Amniotic epithelial cell (primary cell): ENCODE data around the gene FTCDNL1.

Source experiments
- DNase-seq: peaks from one replicate; pipeline ENCODE4 v3.0.0-alpha.2; 2010; ENCODE audit warnings: low read depth

FTCDNL1 gene

GRCh38 chr2:199850718-199851500 lies at the start of gene FTCDNL1:
TSS of gene FTCDNL1 (minus strand) at chr2:199851192. CDS start at chr2:199848962, 2,230 bp downstream.
- peak; percentile 51 for DNase-seq

GRCh38 chr2:199896617-199897016 lies 45.6 kb upstream of the FTCDNL1 start:
- DNase-seq = no peak

GRCh38 chr2:199895406-199895805 lies 44.4 kb upstream of the FTCDNL1 start:
- no peak for DNase-seq

GRCh38 chr2:199883474-199884212 lies 32.7 kb upstream of the FTCDNL1 start:
- DNase-seq = no peak

GRCh38 chr2:199882667-199883066 lies 31.7 kb upstream of the FTCDNL1 start:
- DNase-seq = no peak

- no peak for DNase-seq
These were observed 24.4 kb upstream of the FTCDNL1 start for GRCh38 chr2:199875400-199875799.

- DNase-seq = no peak
These were observed 23.2 kb upstream of the FTCDNL1 start for GRCh38 chr2:199874209-199874608.

- DNase-seq = no peak
These were observed 19.6 kb upstream of the FTCDNL1 start for GRCh38 chr2:199870581-199870980.

GRCh38 chr2:199869653-199870052 lies 18.7 kb upstream of the FTCDNL1 start:
- no peak for DNase-seq

GRCh38 chr2:199869227-199869541 lies 18.2 kb upstream of the FTCDNL1 start:
- DNase-seq = no peak

GRCh38 chr2:199868431-199869226 lies 17.6 kb upstream of the FTCDNL1 start:
- DNase-seq = no peak

- DNase-seq = no peak
These were observed 14.9 kb upstream of the FTCDNL1 start for GRCh38 chr2:199865905-199866304.

- peak; percentile 34 for DNase-seq
These were observed 11.8 kb upstream of the FTCDNL1 start for GRCh38 chr2:199862788-199863187.

GRCh38 chr2:199861132-199861774 lies 10.3 kb upstream of the FTCDNL1 start:
- peak; percentile 29 for DNase-seq

- no peak for DNase-seq
These were observed 4.8 kb upstream of the FTCDNL1 start for GRCh38 chr2:199855812-199856211.

GRCh38 chr2:199851883-199852282 lies 891 bp upstream of the FTCDNL1 start:
- DNase-seq = no peak

- DNase-seq = no peak
These were observed 464 bp upstream of the FTCDNL1 start for GRCh38 chr2:199851501-199851810.

- DNase-seq = no peak
These were observed 724 bp downstream of the FTCDNL1 start for GRCh38 chr2:199850218-199850717.

GRCh38 chr2:199848389-199849130 lies 2.4 kb downstream of the FTCDNL1 start:
- no peak for DNase-seq

GRCh38 chr2:199847181-199847864 lies 3.7 kb downstream of the FTCDNL1 start:
- no peak for DNase-seq
